HepG2 (cell line): ENCODE results near the gene THSD8. TPM values are rescaled to one million over a fixed set of nuclear protein-coding genes. Genes with fewer than 3 reads are reported as not detected.

Experiments
- EED ChIP-seq: sonication (generic); formaldehyde crosslinking; IDR thresholded peaks from 2 replicates; pipeline ENCODE4 v1.5.0; 2020; ENCODE audit warnings: mild to moderate bottlenecking, missing genetic modification reagents
- ETV5 ChIP-seq: IDR thresholded peaks from 2 replicates; pipeline ENCODE4 v1.6.1; 2018; ENCODE audit warnings: missing biosample characterization, missing genetic modification reagents, inconsistent platforms, borderline replicate concordance
- GATAD1 ChIP-seq: IDR thresholded peaks from 2 replicates; pipeline ENCODE4 v1.6.1; 2016; ENCODE audit warnings: missing genetic modification reagents, missing compliant biosample characterization
- HMGA1 ChIP-seq: sonication (generic); formaldehyde crosslinking; conservative IDR thresholded peaks from 2 replicates; pipeline ENCODE4 v1.4.0; 2020; ENCODE audit warnings: missing genetic modification reagents
- HNRNPH1 ChIP-seq: fragments of 200-400 bp; formaldehyde crosslinking; optimal IDR thresholded peaks from 2 replicates; pipeline ENCODE3; 2017; ENCODE audit warnings: mild to moderate bottlenecking, low read depth, low read length
- HOXA7 ChIP-seq: sonication (generic); formaldehyde crosslinking; IDR thresholded peaks from 2 replicates; pipeline ENCODE4 v1.8.1; 2022; ENCODE audit warnings: mild to moderate bottlenecking, missing genetic modification reagents, moderate library complexity
- KDM6A ChIP-seq: IDR thresholded peaks from 2 replicates; pipeline ENCODE4 v1.6.1; 2016; ENCODE audit warnings: low read depth
- NR2F1 ChIP-seq, 2 experiments: fragments of 450-650 bp in 1 of 2; formaldehyde crosslinking in 1 of 2; IDR thresholded peaks; 2 replicates each; pipeline versions ENCODE4 v1.5.0 to v1.6.1; 2016 to 2020; ENCODE audit warnings: mild to moderate bottlenecking in 1 of 2, missing compliant biosample characterization in 1 of 2, missing genetic modification reagents in 1 of 2, moderate library complexity in 1 of 2
- PAF1 ChIP-seq: IDR thresholded peaks from 2 replicates; pipeline ENCODE4 v1.6.1; 2016; ENCODE audit warnings: missing genetic modification reagents, missing compliant biosample characterization
- PITX1 ChIP-seq: sonication (generic); formaldehyde crosslinking; IDR thresholded peaks from 2 replicates; pipeline ENCODE4 v1.5.1; 2020; ENCODE audit warnings: mild to moderate bottlenecking, missing genetic modification reagents
- SKI ChIP-seq: fragments of 450-650 bp; IDR thresholded peaks from one replicate; pipeline ENCODE4 v1.6.1; 2018; ENCODE audit warnings: mild to moderate bottlenecking; ENCODE audit not compliant: partially characterized antibody
- SMAD9 ChIP-seq: sonication (generic); formaldehyde crosslinking; IDR thresholded peaks from 2 replicates; pipeline ENCODE4 v1.5.1; 2020; ENCODE audit warnings: mild to moderate bottlenecking, missing genetic modification reagents
- SP4 ChIP-seq: sonication (generic); formaldehyde crosslinking; IDR thresholded peaks from 2 replicates; pipeline ENCODE4 v1.8.1; 2023; ENCODE audit warnings: mild to moderate bottlenecking, missing genetic modification reagents
- SRY ChIP-seq: sonication (generic); formaldehyde crosslinking; IDR thresholded peaks from 2 replicates; pipeline ENCODE4 v1.8.0; 2022; ENCODE audit warnings: mild to moderate bottlenecking, missing genetic modification reagents
- TMF1 ChIP-seq: sonication (generic); formaldehyde crosslinking; IDR thresholded peaks from 2 replicates; pipeline ENCODE4 v1.8.1; 2022; ENCODE audit warnings: low read depth, missing genetic modification reagents
- ZBTB7A ChIP-seq: sonication (generic); formaldehyde crosslinking; IDR thresholded peaks from 2 replicates; pipeline ENCODE4 v1.8.0; 2022; ENCODE audit warnings: mild to moderate bottlenecking, missing genetic modification reagents
- ZNF720 ChIP-seq: sonication (generic); formaldehyde crosslinking; IDR thresholded peaks from 2 replicates; pipeline ENCODE4 v1.4.0; 2020; ENCODE audit warnings: missing genetic modification reagents
- ZNF839 ChIP-seq: sonication (generic); formaldehyde crosslinking; IDR thresholded peaks from 2 replicates; pipeline ENCODE4 v1.4.0; 2020; ENCODE audit warnings: missing genetic modification reagents, mild to moderate bottlenecking, borderline replicate concordance
- ZSCAN29 ChIP-seq: sonication (generic); formaldehyde crosslinking; conservative IDR thresholded peaks from 2 replicates; pipeline ENCODE4 v1.4.0; 2020; ENCODE audit warnings: mild to moderate bottlenecking, missing genetic modification reagents
- polyA plus RNA-seq, 8 experiments: library from polyadenylated mRNA; depleted of rRNA in 3 of 8; stranded (reverse) in 7 of 8; unstranded in 1 of 8; fragments of >200 nt; fragmentation: Illumina TruSeq in 4 of 8; extraction: Trizol in 4 of 8; gene quantifications; 2 replicates each; pipeline versions ENCODE4 v1.2.1 to v1.2.3, GENCODE V29; 2011 to 2016; ENCODE audit warnings: low read depth in 4 of 8, missing spikeins in 1 of 8, mixed read lengths in 1 of 8; ENCODE audit not compliant: insufficient read depth in 1 of 8
- total RNA-seq, 5 experiments: library from RNA; depleted of rRNA; stranded (reverse); fragments of >200 nt; fragmentation: Illumina TruSeq; extraction: Trizol; gene quantifications; 2 replicates each; pipeline ENCODE4 v1.2.3, GENCODE V29; 2016; ENCODE audit warnings: low read depth in 1 of 5
- TF ChIP-seq, protein P1 (sequence below), 2 experiments: IDR thresholded peaks; 2 replicates each; pipeline ENCODE4 v1.6.1; 2011 to 2012; ENCODE audit warnings: low read length in 2 of 2, borderline replicate concordance in 1 of 2, low read depth in 1 of 2, mild to moderate bottlenecking in 1 of 2, moderate library complexity in 1 of 2
- TF ChIP-seq, protein P2 (sequence below): sonication (generic); formaldehyde crosslinking; IDR thresholded peaks from 2 replicates; pipeline ENCODE4 v1.5.0; 2020; ENCODE audit warnings: missing genetic modification reagents
- TF ChIP-seq, protein P3 (sequence below): sonication (generic); formaldehyde crosslinking; IDR thresholded peaks from 2 replicates; pipeline ENCODE4 v1.4.0; 2020; ENCODE audit warnings: missing genetic modification reagents, borderline replicate concordance
- TF ChIP-seq, protein P4 (sequence below): sonication (generic); formaldehyde crosslinking; IDR thresholded peaks from 2 replicates; pipeline ENCODE4 v1.5.1; 2020; ENCODE audit warnings: missing genetic modification reagents, mild to moderate bottlenecking, borderline replicate concordance

The THSD8 gene
- total and polyA plus RNA-seq, 2 of the 13 experiments (the other 11 are each of a cell fraction or from before 2014, with no cell fraction given) = 4.8 to 14.9 TPM

DNA sequence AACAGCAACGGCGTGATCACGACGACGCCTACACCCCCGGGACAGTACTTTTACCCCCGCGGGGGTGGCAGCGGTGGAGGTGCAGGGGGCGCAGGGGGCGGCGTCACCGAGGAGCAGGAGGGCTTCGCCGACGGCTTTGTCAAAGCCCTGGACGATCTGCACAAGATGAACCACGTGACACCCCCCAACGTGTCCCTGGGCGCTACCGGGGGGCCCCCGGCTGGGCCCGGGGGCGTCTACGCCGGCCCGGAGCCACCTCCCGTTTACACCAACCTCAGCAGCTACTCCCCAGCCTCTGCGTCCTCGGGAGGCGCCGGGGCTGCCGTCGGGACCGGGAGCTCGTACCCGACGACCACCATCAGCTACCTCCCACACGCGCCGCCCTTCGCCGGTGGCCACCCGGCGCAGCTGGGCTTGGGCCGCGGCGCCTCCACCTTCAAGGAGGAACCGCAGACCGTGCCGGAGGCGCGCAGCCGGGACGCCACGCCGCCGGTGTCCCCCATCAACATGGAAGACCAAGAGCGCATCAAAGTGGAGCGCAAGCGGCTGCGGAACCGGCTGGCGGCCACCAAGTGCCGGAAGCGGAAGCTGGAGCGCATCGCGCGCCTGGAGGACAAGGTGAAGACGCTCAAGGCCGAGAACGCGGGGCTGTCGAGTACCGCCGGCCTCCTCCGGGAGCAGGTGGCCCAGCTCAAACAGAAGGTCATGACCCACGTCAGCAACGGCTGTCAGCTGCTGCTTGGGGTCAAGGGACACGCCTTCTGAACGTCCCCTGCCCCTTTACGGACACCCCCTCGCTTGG, 9.6 kb upstream of the THSD8 start (continued):
- no peak for TF ChIP-seq KDM6A
- TF ChIP-seq, protein P1, sequence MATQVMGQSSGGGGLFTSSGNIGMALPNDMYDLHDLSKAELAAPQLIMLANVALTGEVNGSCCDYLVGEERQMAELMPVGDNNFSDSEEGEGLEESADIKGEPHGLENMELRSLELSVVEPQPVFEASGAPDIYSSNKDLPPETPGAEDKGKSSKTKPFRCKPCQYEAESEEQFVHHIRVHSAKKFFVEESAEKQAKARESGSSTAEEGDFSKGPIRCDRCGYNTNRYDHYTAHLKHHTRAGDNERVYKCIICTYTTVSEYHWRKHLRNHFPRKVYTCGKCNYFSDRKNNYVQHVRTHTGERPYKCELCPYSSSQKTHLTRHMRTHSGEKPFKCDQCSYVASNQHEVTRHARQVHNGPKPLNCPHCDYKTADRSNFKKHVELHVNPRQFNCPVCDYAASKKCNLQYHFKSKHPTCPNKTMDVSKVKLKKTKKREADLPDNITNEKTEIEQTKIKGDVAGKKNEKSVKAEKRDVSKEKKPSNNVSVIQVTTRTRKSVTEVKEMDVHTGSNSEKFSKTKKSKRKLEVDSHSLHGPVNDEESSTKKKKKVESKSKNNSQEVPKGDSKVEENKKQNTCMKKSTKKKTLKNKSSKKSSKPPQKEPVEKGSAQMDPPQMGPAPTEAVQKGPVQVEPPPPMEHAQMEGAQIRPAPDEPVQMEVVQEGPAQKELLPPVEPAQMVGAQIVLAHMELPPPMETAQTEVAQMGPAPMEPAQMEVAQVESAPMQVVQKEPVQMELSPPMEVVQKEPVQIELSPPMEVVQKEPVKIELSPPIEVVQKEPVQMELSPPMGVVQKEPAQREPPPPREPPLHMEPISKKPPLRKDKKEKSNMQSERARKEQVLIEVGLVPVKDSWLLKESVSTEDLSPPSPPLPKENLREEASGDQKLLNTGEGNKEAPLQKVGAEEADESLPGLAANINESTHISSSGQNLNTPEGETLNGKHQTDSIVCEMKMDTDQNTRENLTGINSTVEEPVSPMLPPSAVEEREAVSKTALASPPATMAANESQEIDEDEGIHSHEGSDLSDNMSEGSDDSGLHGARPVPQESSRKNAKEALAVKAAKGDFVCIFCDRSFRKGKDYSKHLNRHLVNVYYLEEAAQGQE (IDR thresholded peaks at IDR 0.05; ENCODE audit: borderline replicate concordance in 1 of 2, low read depth in 1 of 2, low read length in 2 of 2) = no peak
- TF ChIP-seq ETV5 = peak; percentile 84
- peak; percentile 75 for TF ChIP-seq GATAD1 (CRISPR knock-in tag)
- TF ChIP-seq, protein P2, sequence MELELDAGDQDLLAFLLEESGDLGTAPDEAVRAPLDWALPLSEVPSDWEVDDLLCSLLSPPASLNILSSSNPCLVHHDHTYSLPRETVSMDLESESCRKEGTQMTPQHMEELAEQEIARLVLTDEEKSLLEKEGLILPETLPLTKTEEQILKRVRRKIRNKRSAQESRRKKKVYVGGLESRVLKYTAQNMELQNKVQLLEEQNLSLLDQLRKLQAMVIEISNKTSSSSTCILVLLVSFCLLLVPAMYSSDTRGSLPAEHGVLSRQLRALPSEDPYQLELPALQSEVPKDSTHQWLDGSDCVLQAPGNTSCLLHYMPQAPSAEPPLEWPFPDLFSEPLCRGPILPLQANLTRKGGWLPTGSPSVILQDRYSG (CRISPR knock-in tag) = no peak
- 0 out of 2 replicates have a peak, but pooled peaks have one; percentile 23 for TF ChIP-seq ZBTB7A (CRISPR knock-in tag)
- no peak for TF ChIP-seq HNRNPH1
- TF ChIP-seq, protein P3, sequence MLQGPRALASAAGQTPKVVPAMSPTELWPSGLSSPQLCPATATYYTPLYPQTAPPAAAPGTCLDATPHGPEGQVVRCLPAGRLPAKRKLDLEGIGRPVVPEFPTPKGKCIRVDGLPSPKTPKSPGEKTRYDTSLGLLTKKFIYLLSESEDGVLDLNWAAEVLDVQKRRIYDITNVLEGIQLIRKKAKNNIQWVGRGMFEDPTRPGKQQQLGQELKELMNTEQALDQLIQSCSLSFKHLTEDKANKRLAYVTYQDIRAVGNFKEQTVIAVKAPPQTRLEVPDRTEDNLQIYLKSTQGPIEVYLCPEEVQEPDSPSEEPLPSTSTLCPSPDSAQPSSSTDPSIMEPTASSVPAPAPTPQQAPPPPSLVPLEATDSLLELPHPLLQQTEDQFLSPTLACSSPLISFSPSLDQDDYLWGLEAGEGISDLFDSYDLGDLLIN = no peak
- peak; percentile 82 for TF ChIP-seq TMF1 (CRISPR knock-in tag)
- TF ChIP-seq NR2F1 (CRISPR knock-in tag; IDR thresholded peaks at IDR 0.05) = peak in 1 of 2 experiments; percentile 82; a peak in 3 of 4 replicates
- TF ChIP-seq SP4 (CRISPR knock-in tag) = peak; percentile 65; the same call in 1 of the 2 replicates
- no peak for TF ChIP-seq HMGA1 (CRISPR knock-in tag)
- TF ChIP-seq PITX1 (CRISPR knock-in tag) = 0 out of 2 replicates have a peak, but pooled peaks have one; percentile 41
- TF ChIP-seq ZNF839 (CRISPR knock-in tag) = no peak
- no peak; the same call in none of the 2 replicates for TF ChIP-seq SRY (CRISPR knock-in tag)
- no peak for TF ChIP-seq ZNF720
- no peak for TF ChIP-seq HOXA7
- TF ChIP-seq, protein P4, sequence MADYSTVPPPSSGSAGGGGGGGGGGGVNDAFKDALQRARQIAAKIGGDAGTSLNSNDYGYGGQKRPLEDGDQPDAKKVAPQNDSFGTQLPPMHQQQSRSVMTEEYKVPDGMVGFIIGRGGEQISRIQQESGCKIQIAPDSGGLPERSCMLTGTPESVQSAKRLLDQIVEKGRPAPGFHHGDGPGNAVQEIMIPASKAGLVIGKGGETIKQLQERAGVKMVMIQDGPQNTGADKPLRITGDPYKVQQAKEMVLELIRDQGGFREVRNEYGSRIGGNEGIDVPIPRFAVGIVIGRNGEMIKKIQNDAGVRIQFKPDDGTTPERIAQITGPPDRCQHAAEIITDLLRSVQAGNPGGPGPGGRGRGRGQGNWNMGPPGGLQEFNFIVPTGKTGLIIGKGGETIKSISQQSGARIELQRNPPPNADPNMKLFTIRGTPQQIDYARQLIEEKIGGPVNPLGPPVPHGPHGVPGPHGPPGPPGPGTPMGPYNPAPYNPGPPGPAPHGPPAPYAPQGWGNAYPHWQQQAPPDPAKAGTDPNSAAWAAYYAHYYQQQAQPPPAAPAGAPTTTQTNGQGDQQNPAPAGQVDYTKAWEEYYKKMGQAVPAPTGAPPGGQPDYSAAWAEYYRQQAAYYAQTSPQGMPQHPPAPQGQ (CRISPR knock-in tag) = no peak
- no peak for TF ChIP-seq SMAD9 (CRISPR knock-in tag)
- no peak for TF ChIP-seq SKI
- no peak for TF ChIP-seq PAF1 (CRISPR knock-in tag)
- TF ChIP-seq ZSCAN29 (CRISPR knock-in tag) = no peak
- TF ChIP-seq EED (CRISPR knock-in tag) = peak; percentile 41; the same call in 1 of the 2 replicates
